Measurements from ENCODE around the gene PRMT9. TPM values are rescaled to one million over a fixed set of nuclear protein-coding genes. Genes with fewer than 3 reads are reported as not detected.
A peak's percentile ranks its signal among the peaks of the same experiment; 100 is the strongest.

PRMT9 gene
- total RNA-seq, 2 donors from 2014 or later: 5.0 to 5.2 TPM

DNA sequence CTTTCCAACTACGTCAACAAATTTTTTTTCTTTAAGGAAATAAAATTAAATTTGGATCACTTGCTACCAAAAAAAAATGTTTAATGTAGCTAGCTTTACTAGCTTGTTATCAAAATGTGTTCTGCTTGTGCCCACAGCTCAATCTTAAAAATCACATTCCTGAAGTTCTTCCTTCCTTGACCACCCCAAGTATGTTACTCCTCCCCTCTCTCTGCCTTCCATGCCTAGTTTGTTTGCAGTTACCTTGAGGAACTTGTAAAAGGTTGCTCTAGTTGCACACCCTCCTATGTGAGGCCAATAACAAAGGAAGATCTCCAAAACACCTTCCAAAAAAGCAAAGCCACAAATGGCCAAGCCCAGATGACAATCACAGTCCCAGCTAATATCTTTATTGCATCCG is 86.4 kb downstream of the PRMT9 start:
- H3K4me1 ChIP-seq: no peaks in the 10 kb centered on the region
- H3K27ac ChIP-seq: no peak overlapping the region
- no peaks in the 10 kb centered on the region for H3K9me3 ChIP-seq
- no peaks in the 10 kb centered on the region for H3K27me3 ChIP-seq
- no peak overlapping the region for H3K4me3 ChIP-seq
- H3K36me3 ChIP-seq: no peaks in the 10 kb centered on the region
- no peak for TF ChIP-seq CTCF (IDR thresholded peaks at IDR 0.05)
- DNase-seq (ENCODE audit: low spot score): no peak

DNA sequence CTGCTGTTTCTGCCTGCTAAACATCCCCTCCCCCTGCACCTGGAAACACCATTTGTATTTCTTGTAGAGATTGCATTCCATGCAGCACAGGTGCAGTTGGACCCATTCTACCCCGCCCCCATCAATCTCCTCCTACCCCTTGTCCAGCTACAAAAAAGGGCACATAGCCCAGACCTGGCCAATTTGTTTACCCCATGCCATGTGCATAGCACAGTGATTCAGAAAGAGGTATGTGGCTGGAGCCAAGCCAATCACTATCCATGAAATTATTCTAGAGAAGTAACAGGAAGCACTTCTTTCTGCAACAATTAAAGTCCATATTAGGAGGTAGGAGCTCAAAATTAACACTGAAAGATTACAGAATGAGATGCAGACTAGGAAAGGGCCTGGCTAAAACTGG is 87.0 kb downstream of the PRMT9 start:
- TF ChIP-seq CTCF (IDR thresholded peaks at IDR 0.05): no peak
- H3K4me3 ChIP-seq: no peak overlapping the region
- H3K36me3 ChIP-seq: no peaks in the 10 kb centered on the region
- H3K27me3 ChIP-seq: no peaks in the 10 kb centered on the region
- no peaks in the 10 kb centered on the region for H3K4me1 ChIP-seq
- no peaks in the 10 kb centered on the region for H3K9me3 ChIP-seq
- no peak overlapping the region for H3K27ac ChIP-seq
- no peak for DNase-seq (ENCODE audit: low spot score)

DNA sequence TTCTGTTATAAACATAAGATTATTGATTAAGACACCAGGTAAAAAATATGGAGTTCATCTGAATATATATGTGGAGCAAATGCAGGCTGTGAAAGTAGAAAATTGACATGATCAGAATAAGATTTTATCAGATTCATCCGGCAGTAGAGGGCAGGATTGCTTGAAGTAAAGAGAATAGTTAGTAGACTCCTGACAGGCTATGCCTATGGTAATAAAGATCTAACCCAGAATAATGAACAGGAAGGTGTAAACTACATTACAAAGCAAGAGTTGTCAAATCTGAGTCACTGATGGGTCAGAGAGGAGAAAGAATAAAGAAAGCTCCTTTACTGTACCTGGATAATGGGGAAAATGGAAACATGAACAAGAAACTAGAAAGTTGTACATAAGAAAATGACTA is 87.6 kb downstream of the PRMT9 start:
- Histone ChIP-seq H3K4me1 (no peaks in the 10 kb centered on the region), H3K9me3 (no peaks in the 10 kb centered on the region), H3K27me3 (no peaks in the 10 kb centered on the region), H3K4me3 (no peak overlapping the region), H3K27ac (no peak overlapping the region), H3K36me3 (no peaks in the 10 kb centered on the region)
- TF ChIP-seq CTCF (IDR thresholded peaks at IDR 0.05): no peak
- DNase-seq (ENCODE audit: low spot score): no peak

GRCh38 chr4:147594578-147594977 is 89.4 kb downstream of the PRMT9 start:
- Histone ChIP-seq H3K9me3 (no peaks in the 10 kb centered on the region), H3K4me3 (no peak overlapping the region), H3K27ac (no peak overlapping the region), H3K4me1 (peaks cover 0 to 6% of the 10 kb centered on the region in 2 donors), H3K36me3 (no peaks in the 10 kb centered on the region), H3K27me3 (no peaks in the 10 kb centered on the region)
- TF ChIP-seq CTCF (IDR thresholded peaks at IDR 0.05): no peak
- no peak for DNase-seq (ENCODE audit: low spot score)

GRCh38 chr4:147594107-147594506 is 89.9 kb downstream of the PRMT9 start:
- H3K4me3 ChIP-seq: no peak overlapping the region
- no peak for DNase-seq (ENCODE audit: low spot score)
- no peak overlapping the region for H3K27ac ChIP-seq

More at GRCh38 chr4:147594107-147594506, 89.9 kb downstream of the PRMT9 start:
- no peaks in the 10 kb centered on the region for H3K36me3 ChIP-seq
- H3K27me3 ChIP-seq: no peaks in the 10 kb centered on the region
- H3K4me1 ChIP-seq: peaks cover 0 to 11% of the 10 kb centered on the region in 2 donors
- no peaks in the 10 kb centered on the region for H3K9me3 ChIP-seq
- peak in 1 of 2 donors; percentile 16 for TF ChIP-seq CTCF (IDR thresholded peaks at IDR 0.05)
